Fibroblast of villous mesenchyme (primary cell): ENCODE results near the gene STK25. TPM values are rescaled to one million over a fixed set of nuclear protein-coding genes. Genes with fewer than 3 reads are reported as not detected.
"Not testable (repeated sequence)": the region's sequence is repeated elsewhere in the genome, so short reads cannot be mapped to it uniquely, and the experiment has no call there.

Experiments
- DNase-seq: peaks from one replicate; pipeline ENCODE4 v3.0.0-alpha.2; 2010; ENCODE audit warnings: low read depth
- H3K4me3 ChIP-seq: 2 replicates; pipeline ENCODE4 v1.5.1; 2011; ENCODE audit warnings: low read depth, mild to moderate bottlenecking, low read length
- CTCF ChIP-seq: IDR thresholded peaks from 2 replicates; pipeline ENCODE4 v1.5.1; 2012; ENCODE audit warnings: low read depth, mild to moderate bottlenecking, low read length; ENCODE audit not compliant: insufficient read depth
- total RNA-seq: library from RNA; depleted of rRNA; stranded (reverse); fragments of >200 nt; gene quantifications from 2 replicates; pipeline ENCODE4 v1.2.3, GENCODE V29; 2012

Gene STK25
- total RNA-seq, 1 donor = 245 TPM

DNA sequence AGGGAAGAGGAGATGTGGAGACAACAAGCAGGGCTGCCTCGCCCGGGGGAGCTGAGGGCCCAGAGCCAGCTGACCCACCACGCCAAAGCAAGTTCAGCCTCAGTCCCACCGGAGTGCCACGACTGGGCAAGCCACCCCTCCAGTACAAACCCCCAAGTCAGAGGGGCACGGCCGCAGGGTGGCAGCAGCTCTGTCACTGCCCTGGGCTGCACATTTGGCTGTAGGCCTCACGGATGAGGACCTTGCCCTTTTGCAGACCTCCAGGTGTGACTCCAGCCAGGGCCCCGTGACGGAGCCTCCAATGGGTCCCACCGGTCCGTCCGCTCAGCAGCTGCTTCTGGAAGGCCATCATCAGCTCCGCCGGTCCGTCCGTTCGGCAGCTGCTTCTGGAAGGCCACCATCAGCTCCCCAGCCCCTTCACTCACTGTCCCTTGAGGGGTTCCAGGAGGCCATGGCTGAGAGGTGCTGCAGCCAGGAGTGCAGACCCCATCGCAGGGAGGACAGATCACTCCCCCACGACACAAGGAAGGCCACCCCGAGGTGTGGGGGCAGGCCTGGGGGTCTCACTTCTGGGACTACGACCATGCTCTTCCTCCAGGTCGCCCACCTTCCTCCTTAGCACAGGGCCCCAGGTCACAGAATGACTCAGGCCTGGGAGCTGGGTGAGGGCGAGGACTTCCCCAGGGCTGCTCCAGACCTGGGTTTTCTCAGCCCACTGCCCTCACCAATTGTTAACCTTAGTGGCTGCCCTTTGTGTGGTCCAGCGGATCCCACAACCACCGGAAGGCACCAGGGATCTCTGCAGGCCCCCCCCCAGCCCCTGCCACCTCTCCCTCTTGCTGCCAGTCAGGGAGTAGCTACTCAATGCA is 24.6 kb upstream of the STK25 start:
- no peak for DNase-seq
- no peak for TF ChIP-seq CTCF
- no peak overlapping the region for H3K4me3 ChIP-seq

DNA sequence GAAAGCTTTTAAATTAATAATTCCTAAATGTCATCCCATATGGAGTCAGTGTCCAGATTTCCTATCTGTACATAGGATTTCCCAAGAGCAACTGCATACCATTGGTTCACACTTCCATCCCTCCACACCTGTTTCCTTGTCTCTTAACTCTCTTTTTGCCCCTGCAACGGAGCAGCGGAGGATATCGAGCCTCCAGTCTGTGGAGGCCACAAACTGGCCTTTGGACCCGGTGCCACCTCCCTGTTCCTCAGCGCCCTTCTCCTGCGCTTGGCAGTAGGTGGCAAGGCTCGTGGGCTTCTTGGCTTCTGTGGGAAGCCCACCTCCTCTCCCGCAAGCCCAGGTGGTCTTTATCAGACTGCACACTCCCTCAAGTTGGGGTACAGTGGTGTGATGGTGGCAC is 23.8 kb upstream of the STK25 start:
- TF ChIP-seq CTCF = no peak
- no peak overlapping the region for H3K4me3 ChIP-seq
- DNase-seq = no peak

DNA sequence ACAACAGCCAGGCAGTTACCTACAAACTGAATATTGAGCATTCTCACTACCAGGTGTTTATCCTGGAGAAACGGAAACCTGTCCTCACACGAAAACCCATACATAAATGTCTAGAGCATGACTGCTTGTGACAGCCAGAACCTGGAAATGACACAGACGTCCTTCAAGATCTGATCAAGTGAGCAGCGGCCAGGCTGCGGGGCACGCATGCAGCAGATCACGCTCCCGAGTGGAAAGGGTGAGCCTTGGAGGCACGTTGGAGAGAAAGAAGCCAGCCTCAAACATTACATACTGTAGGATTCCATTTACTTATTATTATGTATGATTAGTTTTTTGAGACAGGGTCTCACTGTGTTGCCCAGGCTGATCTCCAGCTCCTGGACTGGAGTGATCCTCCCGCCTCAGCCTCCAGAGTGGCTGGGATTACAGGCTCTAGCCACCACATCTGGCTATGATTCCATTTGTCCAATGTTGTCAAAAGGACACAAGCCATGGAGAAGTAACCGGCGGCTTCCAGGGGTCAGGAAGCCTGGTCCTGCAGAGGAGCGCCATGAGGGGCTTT is 22.9 kb upstream of the STK25 start:
- TF ChIP-seq CTCF = no peak
- no peak overlapping the region for H3K4me3 ChIP-seq
- DNase-seq = no peak

- DNase-seq = no peak
- TF ChIP-seq CTCF = no peak
Measured at GRCh38 chr2:241530571-241530970, 22.2 kb upstream of the STK25 start.

GRCh38 chr2:241525818-241526780 is 17.7 kb upstream of the STK25 start:
- DNase-seq, H3K4me3 ChIP-seq: not testable (repeated sequence)

More at GRCh38 chr2:241530571-241530970, 22.2 kb upstream of the STK25 start:
- no peak overlapping the region for H3K4me3 ChIP-seq

GRCh38 chr2:241522477-241522876 is 14.1 kb upstream of the STK25 start:
- no peak overlapping the region for H3K4me3 ChIP-seq
- DNase-seq = no peak
- TF ChIP-seq CTCF = no peak

DNA sequence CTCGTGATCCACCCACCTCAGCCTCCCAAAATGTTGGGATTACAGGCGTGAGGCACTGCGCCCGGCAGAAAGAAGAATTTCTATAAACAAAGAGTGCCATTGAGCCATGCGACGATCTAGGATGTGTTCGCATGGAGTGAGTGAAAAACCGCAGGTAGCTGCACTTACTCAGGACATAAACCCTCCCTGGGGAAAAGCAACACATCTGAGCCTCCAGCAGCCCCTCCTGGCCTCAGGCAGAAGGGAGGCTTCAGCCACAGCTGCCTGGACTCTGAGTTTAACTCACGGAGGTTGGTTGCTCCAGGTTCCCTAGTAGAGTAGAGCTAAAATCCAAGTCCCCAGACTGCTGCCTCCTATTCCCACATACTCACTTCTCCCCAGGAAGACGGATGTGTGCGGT is 11.3 kb upstream of the STK25 start:
- no peak overlapping the region for H3K4me3 ChIP-seq
- TF ChIP-seq CTCF = no peak
- no peak for DNase-seq
